Measurements from ENCODE around the gene CR1L.
"Not testable (repeated sequence)": the region's sequence is repeated elsewhere in the genome, so short reads cannot be mapped to it uniquely, and the experiment has no call there.

CR1L gene

DNA sequence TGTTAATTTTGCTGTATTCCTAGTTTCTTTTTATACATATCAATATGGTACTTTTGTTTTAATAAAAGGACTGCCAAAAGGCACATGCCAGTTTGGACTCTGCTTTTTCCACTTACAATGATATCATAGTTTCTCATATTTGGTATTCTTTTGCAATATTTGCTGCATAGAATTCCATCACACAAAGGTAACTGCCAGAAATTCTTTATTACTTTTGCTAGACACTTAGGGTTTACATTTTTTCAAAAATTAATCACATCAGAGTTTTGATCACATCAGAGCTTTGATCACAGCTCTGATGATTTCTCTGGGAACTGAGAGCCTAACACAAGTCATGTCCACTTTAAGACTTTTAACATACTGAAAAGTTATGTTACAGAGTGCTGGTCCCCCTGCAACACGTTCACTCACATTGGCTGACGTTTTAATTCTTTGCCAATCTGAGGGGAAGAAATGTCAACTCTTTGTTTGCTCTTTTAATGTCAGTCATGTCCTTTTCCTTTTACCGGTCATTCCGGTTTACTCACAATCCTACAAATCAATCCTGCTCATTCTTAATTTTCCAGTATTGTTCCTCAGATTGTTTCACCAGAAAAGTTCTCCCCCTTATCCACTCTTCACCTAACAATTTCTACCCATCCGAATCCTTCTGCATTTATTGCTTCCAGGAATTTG is 105.8 kb downstream of the CR1L start:
- DNase-seq (ENCODE audit: low read depth in 1 of 2, low spot score in 1 of 2), result no peak
- no peak for TF ChIP-seq SPI1 (IDR thresholded peaks at IDR 0.05; ENCODE audit: borderline replicate concordance, low read depth)
- TF ChIP-seq, protein P1, sequence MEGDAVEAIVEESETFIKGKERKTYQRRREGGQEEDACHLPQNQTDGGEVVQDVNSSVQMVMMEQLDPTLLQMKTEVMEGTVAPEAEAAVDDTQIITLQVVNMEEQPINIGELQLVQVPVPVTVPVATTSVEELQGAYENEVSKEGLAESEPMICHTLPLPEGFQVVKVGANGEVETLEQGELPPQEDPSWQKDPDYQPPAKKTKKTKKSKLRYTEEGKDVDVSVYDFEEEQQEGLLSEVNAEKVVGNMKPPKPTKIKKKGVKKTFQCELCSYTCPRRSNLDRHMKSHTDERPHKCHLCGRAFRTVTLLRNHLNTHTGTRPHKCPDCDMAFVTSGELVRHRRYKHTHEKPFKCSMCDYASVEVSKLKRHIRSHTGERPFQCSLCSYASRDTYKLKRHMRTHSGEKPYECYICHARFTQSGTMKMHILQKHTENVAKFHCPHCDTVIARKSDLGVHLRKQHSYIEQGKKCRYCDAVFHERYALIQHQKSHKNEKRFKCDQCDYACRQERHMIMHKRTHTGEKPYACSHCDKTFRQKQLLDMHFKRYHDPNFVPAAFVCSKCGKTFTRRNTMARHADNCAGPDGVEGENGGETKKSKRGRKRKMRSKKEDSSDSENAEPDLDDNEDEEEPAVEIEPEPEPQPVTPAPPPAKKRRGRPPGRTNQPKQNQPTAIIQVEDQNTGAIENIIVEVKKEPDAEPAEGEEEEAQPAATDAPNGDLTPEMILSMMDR (IDR thresholded peaks at IDR 0.05; ENCODE audit: insufficient read depth, low read length), result no peak
- no peak for TF ChIP-seq POLR2AphosphoS5 (IDR thresholded peaks at IDR 0.05; ENCODE audit: low read depth)
- TF ChIP-seq, protein P2, sequence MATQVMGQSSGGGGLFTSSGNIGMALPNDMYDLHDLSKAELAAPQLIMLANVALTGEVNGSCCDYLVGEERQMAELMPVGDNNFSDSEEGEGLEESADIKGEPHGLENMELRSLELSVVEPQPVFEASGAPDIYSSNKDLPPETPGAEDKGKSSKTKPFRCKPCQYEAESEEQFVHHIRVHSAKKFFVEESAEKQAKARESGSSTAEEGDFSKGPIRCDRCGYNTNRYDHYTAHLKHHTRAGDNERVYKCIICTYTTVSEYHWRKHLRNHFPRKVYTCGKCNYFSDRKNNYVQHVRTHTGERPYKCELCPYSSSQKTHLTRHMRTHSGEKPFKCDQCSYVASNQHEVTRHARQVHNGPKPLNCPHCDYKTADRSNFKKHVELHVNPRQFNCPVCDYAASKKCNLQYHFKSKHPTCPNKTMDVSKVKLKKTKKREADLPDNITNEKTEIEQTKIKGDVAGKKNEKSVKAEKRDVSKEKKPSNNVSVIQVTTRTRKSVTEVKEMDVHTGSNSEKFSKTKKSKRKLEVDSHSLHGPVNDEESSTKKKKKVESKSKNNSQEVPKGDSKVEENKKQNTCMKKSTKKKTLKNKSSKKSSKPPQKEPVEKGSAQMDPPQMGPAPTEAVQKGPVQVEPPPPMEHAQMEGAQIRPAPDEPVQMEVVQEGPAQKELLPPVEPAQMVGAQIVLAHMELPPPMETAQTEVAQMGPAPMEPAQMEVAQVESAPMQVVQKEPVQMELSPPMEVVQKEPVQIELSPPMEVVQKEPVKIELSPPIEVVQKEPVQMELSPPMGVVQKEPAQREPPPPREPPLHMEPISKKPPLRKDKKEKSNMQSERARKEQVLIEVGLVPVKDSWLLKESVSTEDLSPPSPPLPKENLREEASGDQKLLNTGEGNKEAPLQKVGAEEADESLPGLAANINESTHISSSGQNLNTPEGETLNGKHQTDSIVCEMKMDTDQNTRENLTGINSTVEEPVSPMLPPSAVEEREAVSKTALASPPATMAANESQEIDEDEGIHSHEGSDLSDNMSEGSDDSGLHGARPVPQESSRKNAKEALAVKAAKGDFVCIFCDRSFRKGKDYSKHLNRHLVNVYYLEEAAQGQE (IDR thresholded peaks at IDR 0.05; ENCODE audit: insufficient replicate concordance, low read depth), result no peak
- no peak for TF ChIP-seq GABPA (IDR thresholded peaks at IDR 0.05; ENCODE audit: low read depth)
- H3K27me3 ChIP-seq (ENCODE audit: insufficient read depth, poor library complexity, severe bottlenecking), result no peaks in the 10 kb centered on the region
- peak overlapping the region; percentile 85 for H3K27ac ChIP-seq (replicated peaks)
- H3K4me3 ChIP-seq (replicated peaks; ENCODE audit: insufficient read depth, low read length), result peak overlapping the region; percentile 89

DNA sequence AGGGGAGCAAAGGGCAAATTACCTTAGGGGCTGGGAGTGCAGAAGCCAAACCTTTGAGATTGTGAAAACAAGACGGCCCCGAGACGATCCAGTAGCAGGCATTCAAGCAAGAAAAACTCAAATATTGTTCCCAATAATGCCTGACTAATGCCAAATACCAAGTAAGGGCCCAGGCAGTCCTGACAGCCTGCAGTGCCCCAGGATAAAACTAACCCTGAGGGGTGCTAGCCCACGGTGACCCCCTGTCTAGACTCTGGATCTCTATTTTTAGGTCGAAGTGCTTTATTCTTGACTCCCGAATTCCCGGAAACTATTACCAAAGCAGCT is 106.5 kb downstream of the CR1L start:
- Histone ChIP-seq H3K27ac (replicated peaks) (peak overlapping the region; percentile 85), H3K4me3 (replicated peaks; ENCODE audit: insufficient read depth, low read length) (peak overlapping the region; percentile 89)
- DNase-seq (ENCODE audit: low read depth in 1 of 2, low spot score in 1 of 2); H3K27me3 ChIP-seq (ENCODE audit: insufficient read depth, poor library complexity, severe bottlenecking): not testable (repeated sequence)

DNA sequence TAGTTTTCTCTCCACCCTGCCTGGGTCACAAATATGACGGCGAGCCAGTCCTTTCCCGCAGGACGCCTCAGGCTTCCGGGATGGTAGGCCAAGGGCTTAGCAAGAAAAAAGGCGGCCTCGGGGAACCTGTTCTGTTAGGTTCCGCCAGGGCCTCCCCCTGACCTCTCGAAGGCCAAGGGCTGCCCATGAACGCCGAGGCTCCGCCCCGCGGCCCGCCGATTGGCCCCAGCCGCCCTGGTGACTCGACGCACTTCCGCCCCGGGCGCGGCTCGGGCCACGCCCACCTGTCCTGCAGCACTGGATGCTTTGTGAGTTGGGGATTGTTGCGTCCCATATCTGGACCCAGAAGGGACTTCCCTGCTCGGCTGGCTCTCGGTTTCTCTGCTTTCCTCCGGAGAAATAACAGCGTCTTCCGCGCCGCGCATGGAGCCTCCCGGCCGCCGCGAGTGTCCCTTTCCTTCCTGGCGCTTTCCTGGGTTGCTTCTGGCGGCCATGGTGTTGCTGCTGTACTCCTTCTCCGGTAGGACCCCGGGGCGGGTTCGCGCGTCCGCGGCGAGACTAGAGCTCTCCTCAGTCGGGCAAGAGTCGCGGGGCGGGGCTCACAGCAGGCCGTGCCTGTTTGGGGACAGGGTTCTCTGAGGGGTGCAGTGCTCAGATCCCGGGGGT is 107.0 kb downstream of the CR1L start, which contains the start of gene CD46:
Gene CD46, plus strand, starts transcription at position 265 of the 666 bp plus-strand sequence. Its CDS starts 159 bp downstream, at position 424.
- TF ChIP-seq POLR2AphosphoS5 (IDR thresholded peaks at IDR 0.05; ENCODE audit: low read depth) (peak; percentile 84), SPI1 (IDR thresholded peaks at IDR 0.05; ENCODE audit: borderline replicate concordance, low read depth) (peak; percentile 76; the same call in 1 of the 2 replicates), GABPA (IDR thresholded peaks at IDR 0.05; ENCODE audit: low read depth) (peak; percentile 32; the same call in 1 of the 2 replicates)
- TF ChIP-seq, protein P2 (IDR thresholded peaks at IDR 0.05; ENCODE audit: insufficient replicate concordance, low read depth), result no peak
- TF ChIP-seq, protein P1 (IDR thresholded peaks at IDR 0.05; ENCODE audit: insufficient read depth, low read length), result no peak
- Histone ChIP-seq H3K27ac (replicated peaks) (peak within 1 kb of the TSS; percentile 85), H3K27me3 (ENCODE audit: insufficient read depth, poor library complexity, severe bottlenecking) (no peaks in the 10 kb centered on the region), H3K4me3 (replicated peaks; ENCODE audit: insufficient read depth, low read length) (peak within 1 kb of the TSS; percentile 89)
- DNase-seq (ENCODE audit: low read depth in 1 of 2, low spot score in 1 of 2), result peak; percentile 95 to 98

DNA sequence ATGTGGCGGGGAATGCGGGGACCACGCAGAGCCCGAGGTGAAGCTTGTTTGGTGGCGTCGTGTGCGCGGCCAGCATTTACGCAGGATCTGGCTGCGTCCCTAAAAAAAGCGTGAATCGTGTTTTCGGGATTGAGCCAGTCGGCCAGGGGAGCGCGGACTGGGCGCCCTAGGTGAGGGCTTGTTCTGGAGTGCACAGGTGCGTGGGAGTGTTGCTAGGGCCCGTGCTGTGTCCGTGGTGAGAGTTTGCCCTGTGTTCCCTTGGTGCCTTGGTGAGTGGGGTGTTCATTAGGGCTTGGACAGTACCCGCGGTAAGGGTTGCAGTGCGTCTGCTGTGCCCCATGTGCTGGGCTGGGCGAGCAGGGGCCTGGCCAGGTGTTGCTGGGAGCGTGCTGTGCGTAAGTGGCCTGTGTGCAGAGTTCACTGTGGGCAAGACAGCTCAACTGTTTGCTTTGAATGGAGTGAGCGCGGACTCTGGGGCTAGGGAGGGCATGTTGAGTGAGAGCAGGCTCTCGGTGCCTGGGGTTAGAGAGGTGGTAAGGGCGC is 107.6 kb downstream of the CR1L start:
- Histone ChIP-seq H3K27me3 (ENCODE audit: insufficient read depth, poor library complexity, severe bottlenecking) (no peaks in the 10 kb centered on the region), H3K27ac (replicated peaks) (peak overlapping the region; percentile 85), H3K4me3 (replicated peaks; ENCODE audit: insufficient read depth, low read length) (peak overlapping the region; percentile 89)
- peak; percentile 30 to 56 for DNase-seq (ENCODE audit: low read depth in 1 of 2, low spot score in 1 of 2)
- TF ChIP-seq POLR2AphosphoS5 (IDR thresholded peaks at IDR 0.05; ENCODE audit: low read depth) (no peak; the same call in 1 of the 2 replicates), SPI1 (IDR thresholded peaks at IDR 0.05; ENCODE audit: borderline replicate concordance, low read depth) (no peak), GABPA (IDR thresholded peaks at IDR 0.05; ENCODE audit: low read depth) (no peak)
- TF ChIP-seq, protein P2 (IDR thresholded peaks at IDR 0.05; ENCODE audit: insufficient replicate concordance, low read depth), result no peak
- TF ChIP-seq, protein P1 (IDR thresholded peaks at IDR 0.05; ENCODE audit: insufficient read depth, low read length), result no peak

Data from HL-60 (cell line).